Right forelimb (tissue), 1 donor: ENCODE measurements around the gene CAMK2N1.

Experiments
- DNase-seq: peaks from one replicate; pipeline ENCODE4 v3.0.0-alpha.2; 2018

Gene CAMK2N1

DNA sequence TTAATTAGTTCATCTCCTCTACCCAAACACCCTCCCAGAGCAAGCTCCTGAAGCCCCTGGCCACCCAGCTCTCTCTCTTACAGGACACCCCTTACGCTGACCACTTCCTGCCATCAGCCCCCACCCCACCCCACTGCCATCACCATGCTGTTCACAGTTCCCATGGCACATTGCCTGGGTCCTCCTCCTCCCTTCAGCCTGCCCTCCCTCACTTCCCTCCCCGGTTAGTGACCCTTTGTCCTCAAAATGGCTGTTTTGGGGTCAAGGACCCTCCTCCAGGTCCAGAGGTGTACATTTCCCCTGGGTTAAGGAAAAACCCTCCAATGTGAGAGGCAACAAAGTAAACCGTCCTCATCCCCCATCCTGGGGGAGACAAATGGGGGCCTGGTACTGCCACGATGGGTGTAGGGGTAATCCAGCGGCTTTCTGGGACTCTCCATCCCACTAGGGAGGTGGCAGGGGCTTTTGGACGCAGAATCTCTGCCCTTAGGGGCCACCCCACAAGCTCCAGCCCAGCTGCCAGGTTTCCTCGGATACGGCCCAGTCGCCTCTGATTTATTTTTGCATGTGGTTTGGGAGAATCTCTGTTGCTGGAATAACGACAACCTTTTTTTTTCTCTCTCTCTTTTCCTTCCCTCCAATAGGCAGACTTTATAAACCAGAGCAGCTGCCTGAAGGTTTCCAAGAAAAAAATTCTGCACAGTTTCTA lies 8.5 kb downstream of the CAMK2N1 start:
- no peak for DNase-seq

DNA sequence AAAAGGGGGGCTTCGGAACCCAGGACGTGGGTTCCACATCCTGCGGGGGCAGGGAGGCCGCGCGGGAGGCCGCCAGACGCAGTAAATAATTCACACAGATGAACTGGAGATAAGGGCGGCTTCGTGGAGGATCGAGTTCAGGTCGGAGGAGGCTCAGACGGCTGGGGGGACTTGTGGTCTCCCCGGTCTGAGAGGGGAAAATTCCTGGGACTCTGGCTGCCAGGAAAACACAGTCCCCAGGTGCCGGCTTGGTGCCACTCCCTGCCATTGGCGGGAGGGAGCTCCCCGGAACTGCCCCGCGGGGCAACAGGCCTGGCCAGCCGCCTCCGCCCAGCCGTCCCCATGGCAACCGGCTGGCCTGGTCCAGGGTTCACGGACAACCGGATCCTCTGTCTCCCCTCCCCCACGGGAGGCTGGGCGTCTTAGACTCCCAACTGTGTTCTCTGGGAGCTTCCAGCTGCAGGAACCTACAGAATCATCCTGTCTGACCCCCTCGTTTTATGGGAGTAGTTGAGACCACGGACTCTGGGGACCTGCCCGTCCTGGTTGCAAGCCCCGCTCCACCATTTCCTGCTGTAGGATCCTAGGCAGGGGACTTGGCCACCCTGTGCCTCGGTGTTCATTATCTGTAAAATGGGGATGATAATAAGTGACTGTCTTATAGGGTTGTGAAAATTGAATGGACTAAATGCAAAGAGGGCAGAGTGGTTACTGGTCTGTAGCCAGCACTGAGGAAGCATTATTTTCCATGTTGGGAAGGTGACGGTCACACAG lies 9.6 kb downstream of the CAMK2N1 start:
- no peak for DNase-seq

DNA sequence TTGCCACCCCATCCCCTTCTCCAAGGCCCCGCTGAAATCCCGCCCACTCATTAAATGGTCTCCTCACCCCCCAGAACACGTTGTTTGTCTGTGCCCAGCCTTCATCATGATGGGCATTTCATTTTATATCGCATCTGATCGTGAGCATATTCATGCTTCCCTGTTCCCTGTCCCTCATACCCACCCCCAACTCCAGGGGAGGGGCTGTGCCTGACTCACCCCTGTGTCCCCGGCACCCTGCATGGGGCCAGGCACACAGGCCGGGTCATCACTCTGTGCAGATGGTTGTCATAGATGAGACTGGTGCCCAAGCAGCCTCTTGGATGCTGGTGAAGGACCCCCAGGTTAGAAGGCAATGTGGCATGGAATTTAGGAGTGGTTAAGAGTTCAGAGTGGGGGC lies 11.0 kb downstream of the CAMK2N1 start:
- DNase-seq = no peak

DNA sequence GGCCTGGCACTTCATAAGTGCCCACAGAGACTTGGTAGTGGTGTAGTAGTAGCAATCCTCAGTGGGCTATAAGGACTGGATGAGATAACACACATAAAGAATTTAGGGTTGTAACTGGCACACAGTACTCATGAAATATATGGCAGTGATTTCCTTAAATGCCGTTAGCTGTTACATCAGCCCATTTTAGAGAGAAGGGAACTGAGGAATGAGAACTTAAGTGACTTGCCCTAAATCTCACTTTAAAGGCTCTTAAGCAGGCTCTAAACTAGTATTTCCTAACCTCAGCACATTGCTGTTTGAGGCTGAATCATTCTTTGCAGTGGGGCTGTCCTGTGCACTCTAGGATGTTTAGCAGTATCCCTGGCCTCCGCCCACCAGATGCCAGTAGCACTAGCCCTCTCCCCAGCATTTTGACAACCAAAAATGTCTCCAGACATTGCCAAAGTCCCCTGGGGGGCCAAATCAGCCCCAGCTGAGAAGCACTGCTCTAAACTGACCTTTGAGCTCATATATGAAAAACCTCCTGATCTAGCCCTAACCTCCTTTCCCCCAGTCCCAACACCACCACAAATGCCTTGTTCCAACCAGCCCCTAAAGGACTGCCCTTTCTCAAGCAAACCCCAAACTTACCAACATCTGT lies 11.6 kb downstream of the CAMK2N1 start:
- DNase-seq = no peak

DNA sequence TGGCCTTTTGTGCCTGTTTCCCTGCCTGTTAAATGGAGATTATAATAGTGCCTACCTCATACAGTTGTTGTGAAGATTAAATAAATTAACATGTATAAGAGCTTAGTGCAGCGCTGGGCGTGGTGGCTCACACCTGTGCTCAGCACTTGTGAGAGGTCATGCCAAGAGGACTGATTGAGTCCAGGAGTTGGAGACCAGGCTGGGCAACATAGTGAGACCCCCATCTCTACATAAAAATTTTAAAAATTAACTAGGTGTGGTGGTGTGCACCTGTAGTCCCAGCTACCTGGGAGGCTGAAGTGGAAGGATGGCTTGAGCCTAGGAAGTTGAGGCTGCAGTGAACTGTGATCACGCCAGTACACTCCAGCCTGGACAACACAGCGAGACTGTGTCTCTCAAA lies 12.1 kb downstream of the CAMK2N1 start:
- DNase-seq = no peak

DNA sequence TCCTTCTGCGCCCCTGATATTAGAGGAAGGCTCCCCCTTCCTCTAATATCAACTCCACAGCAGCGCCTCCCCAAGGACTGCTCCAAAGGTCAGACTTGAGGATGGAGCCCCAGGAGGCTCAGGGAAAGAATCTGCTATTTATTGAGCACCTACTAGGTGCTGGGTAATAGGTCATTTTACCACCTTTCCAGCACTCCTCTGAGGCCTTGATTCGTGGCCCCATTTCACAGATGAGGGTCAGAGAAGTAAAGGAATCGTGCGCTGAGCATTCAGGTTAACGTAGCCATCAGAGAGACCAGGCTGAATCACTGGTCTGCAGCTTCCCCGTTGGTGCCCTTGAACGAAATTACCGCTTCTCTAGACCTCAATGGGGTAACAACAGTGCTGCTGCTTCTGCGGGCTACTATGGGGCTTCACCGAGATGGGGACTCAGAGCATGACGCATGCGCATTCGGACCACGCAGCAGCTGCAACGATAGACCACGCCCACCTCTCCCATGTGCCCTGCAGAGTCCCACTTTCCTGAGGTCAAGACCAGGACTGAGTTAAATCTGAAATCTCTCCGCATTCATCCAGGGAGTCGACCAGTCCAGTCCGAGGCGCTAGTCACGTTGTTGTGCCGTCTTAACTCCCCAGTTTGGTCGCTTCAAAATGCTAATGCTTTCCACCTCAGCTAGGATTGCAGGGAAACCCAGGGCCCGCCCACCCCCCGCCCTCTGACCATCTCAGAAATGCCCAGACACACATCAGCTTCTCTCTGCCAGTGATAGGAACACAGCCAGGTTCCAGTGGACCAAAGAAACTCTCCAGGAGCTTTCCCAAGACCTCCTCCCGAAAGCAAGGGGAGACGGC lies 12.9 kb downstream of the CAMK2N1 start:
- no peak for DNase-seq

DNA sequence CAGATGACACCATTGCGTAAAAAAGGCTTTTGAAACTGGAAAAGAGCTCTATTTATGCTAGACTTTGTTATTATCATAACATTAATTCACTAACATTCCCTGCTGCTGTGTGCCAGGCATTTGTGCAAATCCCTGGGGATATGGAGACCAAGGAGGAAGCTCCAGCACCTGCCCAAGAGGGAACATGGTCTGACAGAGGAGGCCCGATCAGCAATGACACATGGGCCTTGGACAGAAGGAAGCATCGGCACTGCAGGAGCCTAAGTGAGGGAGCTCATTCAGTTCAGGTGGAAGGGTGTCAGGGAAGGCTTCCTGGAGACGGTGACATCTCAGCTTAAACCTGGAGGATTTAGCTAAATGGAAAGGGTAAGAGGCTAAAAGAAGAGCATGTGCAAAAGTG lies 13.9 kb downstream of the CAMK2N1 start:
- DNase-seq = no peak

DNA sequence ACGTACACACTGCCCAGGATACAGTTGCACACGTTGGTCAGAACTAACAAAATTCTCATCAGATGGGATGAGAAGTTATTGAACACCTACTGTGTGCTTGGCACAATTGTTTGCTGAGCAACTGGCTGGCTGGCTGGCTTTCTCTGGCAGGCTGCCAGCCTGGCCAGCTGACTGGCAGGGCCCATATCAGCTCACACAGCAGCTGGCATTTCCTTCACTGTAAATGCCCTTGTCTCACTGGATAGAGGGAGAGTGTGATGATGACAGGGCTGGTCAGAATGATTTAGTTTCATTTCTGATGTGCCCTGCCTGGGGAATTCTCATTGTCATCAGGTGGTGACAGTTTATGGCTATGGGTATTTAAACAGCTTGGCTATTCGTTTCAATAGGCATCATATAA lies 15.8 kb downstream of the CAMK2N1 start:
- no peak for DNase-seq

DNA sequence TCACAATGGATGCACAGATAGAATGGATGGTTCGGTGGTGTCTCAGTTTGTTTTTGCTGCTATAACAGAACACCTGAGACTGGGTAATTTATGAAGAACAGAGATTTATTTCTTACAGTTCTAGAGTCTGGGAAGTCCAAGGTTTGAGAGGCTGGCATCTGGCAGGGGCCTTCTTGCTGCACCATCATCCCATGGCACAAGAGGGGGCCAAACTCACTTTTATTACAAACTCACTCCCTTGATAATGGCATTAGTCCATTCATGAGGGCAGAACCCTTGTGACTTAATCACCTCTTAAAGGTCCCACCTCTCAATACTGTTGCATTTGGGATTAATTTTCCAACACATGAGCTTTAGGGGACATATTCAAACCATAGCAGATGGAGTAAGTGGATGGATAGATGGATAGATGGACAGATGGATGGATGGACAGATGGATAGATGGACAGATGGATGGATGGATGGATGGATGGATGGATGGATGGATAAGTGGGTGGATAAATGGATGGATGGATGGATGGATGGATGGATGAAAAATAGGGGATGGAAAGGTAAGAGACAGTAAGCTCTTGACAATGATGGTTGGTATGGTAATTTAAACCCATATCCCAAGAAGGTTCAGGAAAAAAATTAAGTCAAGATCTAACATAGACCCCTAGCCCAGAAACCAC lies 16.5 kb downstream of the CAMK2N1 start:
- no peak for DNase-seq

DNA sequence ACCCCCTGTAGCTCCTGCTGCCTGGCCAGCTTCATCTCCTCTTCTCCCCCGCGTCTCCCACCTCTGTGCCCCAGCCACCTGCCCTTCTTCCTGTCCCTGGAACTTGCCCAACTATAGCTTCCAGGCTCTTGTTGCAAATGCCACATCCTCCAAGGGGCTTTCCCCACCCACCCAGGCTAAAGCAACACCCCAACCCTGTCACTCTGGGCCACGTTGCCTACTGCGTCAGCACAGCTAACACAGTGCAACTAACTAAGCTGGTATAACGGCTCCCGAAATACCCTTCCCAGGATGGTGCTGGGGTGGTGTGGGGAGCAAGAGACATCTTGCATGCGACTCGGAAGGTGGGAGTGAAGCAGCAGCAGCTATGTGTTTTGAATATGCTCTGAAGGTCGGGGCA lies 19.7 kb downstream of the CAMK2N1 start:
- no peak for DNase-seq

DNA sequence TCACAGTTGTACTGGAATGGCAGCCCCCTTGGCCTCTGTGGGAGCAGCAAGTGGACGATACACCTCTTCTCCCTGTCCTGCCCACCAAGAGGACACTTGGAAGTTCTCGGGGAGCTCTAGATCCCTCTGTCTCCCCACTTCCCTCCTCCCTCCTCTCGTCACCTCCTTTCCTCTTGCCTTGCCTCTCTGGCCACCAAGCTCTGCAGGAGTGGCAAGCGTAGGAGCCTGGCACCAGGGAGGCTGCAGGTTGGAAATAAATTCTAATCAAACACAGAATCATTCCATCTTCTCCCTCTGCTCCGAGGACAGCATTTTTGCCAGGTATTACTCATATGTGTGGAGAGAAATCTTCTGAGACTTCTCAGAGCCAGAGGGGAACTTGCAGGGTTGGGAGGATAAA lies 20.8 kb downstream of the CAMK2N1 start:
- no peak for DNase-seq

DNA sequence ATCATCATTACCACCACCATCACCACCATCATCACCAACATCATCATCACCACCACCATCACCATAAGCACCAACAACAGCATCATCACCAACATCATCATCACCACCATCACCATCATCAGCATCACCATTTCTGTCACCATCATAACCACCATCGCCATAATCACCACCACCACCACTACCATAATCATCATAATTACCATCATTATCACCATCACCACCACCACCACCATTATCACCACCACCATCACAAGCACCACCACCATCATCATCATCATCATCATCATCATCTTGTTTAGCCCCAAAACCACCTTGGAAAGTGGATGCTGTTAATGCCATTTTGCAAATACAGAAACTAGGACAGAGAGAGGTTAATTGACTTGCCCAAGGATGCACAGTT lies 22.5 kb downstream of the CAMK2N1 start:
- DNase-seq = no peak

DNA sequence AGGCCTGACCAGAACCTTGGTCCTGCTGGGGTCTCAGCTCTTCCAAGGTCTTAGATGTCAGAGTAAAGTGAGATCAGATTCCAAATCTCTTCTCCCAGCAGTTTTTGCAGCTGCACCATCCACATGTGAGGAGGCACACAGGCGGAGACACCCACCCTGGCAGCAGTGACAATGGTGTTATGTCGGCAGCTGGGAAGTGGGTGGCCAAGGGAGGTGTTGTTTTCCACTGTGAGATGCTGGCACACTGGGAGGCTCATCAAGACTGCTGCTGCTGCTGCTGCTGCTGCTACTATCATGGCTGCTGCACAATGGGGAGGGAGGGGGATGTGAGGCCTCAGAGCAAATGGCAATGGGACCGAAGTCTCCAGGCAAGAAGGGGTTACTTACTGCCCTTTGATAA lies 23.6 kb downstream of the CAMK2N1 start:
- no peak for DNase-seq

DNA sequence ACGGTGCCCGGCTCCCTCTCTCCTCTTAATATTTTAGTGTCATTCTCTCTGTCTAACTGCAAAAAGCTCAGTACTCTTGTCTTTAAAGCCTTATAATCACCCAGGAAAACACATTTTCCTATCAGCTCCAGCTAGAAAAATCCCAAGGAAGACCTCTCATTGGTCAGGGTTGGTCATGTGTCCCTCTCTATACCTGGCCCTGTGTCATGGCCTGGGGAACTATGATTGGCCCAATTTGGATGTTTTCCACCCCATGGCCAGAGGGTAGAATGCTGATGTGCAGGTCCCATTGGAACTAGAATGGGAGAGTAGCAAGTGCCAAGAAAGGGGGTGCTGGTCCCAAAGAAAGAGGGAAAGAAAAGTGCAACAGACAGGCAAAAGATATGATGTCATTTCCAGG lies 27.3 kb downstream of the CAMK2N1 start:
- no peak for DNase-seq

DNA sequence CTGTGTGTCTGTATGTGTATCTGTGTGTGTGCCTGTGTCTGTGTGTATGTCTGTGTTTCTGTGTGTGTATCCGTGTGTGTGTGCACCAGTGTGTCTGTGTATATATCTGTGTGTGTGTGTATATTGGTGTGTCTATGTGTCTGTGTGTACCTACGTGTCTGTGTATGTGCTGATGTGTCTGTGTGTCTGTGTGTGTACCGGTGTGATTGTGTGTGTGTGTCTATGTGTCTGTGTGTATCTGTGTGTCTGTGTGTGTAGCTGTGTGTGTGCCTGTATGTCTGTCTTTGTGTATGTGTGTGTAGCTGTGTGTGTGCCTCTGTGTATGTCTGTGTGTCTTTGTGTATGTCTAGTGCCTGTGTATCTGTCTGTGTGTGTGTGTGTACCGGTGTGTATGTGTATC lies 32.0 kb downstream of the CAMK2N1 start:
- DNase-seq = no peak

DNA sequence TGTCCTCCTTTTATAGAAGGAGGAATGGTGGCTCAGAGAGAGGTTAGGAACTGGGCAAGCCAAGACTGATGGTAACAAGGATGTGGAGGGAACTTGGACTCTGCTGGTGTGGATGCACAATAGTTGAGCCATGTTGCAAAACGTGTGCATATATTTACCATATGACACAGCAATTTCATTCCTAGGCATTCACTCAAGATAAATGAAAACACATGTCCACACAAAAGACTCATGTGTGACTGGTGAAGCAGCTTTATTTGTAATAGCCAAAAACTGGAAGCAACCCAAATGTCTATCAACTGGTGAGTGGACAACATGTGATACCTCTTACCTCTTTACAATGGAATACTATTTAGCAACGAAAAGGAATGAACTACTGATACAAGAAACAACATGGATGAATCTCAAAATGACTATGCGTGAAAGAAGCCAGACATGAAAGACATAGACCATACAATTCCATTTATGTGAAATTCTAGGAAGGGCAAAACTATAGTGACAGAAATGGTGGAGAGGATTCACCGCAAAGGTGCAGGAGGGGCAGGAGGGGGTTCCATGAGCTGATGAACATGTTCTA lies 36.2 kb downstream of the CAMK2N1 start:
- no peak for DNase-seq

DNA sequence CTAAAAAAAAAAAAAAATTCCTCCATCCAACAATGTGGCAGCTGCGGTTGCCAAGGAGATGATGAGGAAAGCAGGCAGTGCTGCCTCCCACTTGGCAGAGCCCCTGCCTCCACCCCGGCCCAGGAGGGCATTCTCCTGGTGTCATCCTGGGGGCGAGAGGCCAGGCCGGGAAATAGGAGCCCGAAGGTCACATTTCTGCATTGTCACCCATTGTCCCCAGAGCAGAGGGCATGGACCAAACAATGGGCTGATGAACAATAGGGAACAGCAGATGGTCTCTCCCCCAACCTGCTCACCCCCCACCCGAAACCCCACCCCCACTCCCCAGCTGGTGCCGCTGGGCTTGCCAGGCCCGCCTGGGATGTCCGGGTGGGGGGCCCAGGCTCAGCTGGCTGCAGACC lies 37.3 kb downstream of the CAMK2N1 start:
- DNase-seq = no peak

DNA sequence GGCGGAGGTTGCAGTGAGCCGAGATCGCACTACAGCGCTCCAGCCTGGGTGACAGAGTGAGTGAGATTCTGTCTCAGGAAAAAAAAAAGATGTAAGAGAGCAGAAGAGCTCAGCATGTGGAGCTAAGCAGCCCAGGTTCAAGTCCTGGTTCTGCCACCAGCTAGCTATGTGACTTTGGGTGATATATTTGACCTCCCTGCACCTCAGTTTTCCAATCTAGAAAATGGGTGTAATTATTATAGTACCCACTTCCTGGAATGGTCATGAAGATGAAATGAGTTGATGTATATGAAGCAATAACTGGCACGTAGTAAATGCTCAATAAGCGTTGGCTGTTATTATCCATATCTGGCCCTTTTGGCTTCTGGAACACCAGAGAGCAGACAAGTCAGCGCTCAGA lies 38.2 kb downstream of the CAMK2N1 start:
- DNase-seq = no peak

DNA sequence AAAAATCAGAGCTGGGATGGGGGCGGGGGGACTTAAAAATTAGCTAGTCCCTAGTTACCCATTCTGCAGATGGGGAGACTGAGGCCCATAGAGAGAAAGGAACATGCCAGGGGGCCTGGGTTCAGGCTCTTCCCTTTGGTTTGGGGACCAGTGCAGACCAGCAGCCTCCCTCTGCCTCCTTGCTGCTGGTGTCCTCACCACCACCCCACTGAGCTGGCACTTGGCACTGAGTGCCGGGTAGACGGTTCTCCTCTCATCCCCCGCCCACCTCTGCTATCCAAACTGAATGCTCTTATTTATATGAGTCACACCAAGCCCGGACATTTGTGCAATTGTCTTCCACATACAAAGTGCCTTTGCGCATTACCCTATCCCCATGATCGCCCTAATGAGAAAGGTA lies 39.2 kb downstream of the CAMK2N1 start:
- DNase-seq = no peak

DNA sequence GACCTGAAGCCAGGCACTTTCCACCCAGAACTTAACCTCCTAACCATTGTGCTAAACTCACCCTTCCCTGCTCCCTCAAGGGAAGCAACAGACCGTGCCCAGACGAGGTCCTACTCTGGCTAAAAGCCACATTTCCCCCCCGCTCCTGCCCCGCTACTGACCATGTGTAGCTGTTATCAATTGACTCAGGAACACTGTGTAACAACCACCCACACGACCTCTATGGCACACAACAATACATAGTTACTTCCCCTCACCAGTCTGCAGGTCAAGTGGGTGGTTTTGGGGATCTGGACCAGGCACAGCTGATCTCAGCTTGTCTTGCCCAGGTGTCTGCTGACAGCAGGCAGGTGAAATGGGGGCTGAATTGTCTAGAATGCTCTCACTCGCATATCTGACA lies 40.1 kb downstream of the CAMK2N1 start:
- no peak for DNase-seq

DNA sequence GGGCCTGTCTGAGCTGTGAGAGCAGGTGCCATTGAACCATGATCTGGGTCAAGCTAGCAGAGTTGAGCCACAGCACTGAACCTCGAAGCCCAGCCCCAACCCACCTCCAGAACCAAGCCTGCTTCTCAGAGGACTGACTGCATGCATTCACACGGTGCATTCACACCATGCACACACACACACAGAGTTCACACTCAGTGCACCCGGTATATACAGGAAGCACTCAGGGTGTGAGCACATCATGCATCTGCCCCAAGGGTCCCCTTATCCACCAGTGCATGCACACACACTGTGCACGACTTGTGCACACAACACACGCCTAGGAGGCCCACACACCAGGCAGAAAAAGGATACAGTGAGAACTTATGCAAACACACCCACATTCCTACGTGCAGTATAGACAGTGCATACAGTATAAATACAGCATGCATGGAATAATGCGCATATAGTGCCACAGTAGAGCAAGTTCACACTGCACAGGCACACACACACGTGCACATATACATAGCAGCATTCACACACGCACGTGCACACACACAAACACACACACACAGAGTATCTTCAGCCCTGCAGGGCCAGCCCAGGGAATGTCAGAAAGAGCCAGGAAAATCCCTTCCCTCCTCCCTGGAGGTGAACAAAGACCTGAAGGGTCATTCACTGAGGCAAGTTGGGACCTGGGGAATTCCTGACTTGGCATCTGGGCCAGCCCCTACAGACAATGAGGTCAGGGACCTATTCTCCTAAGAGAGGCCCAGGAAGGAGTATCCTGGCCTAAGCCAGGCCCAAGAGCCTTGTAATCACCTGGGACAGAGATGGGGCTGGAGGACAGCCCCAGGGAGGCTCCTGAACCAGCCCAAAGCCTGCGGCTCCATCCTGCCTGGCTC lies 42.1 kb downstream of the CAMK2N1 start:
- DNase-seq = no peak
